ENCODE measurements around the gene CELA2A. TPM values are rescaled to one million over a fixed set of nuclear protein-coding genes. Genes with fewer than 3 reads are reported as not detected.

CELA2A gene
- total RNA-seq, 4 donors from 2014 or later = not detected

GRCh38 chr1:15420853-15421465, 35.6 kb upstream of the CELA2A start:
- intact Hi-C loops (cut with DNase I; ENCODE audit: low total_unique reads) = loop anchor here (10.0 kb wide), 1 partner anchor 296 kb away; no protein-coding TSS in a partner anchor
- TF ChIP-seq POLR2A (IDR thresholded peaks at IDR 0.05) = no peak
- TF ChIP-seq CTCF (IDR thresholded peaks at IDR 0.05) = no peak
- no peak for DNase-seq (ENCODE audit: low spot score in 2 of 2)
- 90 to 94% methylated on average over 7 to 8 of the region's 8 CpGs for WGBS, 2 donors
- H3K4me3 ChIP-seq (ENCODE audit: low read depth, poor library complexity, severe bottlenecking) = no peak overlapping the region

GRCh38 chr1:15422871-15423270, 33.7 kb upstream of the CELA2A start:
- 96 to 100% methylated on average over 5 of the region's 8 CpGs for WGBS, 2 donors
- no peak overlapping the region for H3K4me3 ChIP-seq (ENCODE audit: low read depth, poor library complexity, severe bottlenecking)
- intact Hi-C loops (cut with DNase I; ENCODE audit: low total_unique reads) = loop anchor here (10.0 kb wide), 1 partner anchor 298 kb away; no protein-coding TSS in a partner anchor
- DNase-seq (ENCODE audit: low spot score in 2 of 2) = no peak
- TF ChIP-seq POLR2A (IDR thresholded peaks at IDR 0.05) = no peak
- no peak for TF ChIP-seq CTCF (IDR thresholded peaks at IDR 0.05)

DNA sequence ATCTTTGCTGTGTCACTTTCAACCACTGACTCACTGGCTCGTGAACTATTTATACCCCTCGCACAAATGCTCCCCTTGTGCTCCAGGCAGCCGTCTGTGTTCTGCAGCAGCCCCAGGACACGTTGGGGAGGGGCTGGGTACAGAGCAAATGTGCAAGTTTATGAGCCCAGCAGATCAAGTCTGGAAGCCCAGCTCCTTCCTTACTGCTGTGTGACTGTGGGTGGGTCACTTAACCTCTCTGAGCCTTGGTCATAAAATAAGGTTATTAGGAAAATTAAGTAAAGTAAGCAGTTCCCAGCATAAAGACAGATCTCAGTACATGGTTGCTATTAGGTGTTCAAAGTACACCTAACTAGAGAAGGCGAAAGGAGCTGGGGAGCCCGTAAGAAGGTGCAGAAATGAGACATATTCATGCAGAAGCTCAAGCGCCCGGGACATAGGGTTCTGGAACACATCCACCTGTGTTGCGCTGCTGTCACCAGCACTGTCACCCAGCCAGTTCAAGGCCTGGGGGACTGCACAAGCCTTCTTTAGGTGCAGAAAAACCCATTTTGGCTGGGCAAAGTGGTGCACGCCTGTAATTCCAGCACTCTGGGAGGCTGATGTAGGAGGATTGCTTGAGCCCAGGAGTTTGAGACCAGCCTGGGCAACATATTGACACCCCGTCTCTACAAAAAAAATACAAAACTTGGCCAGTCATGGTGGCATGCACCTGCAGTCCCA, 33.0 kb upstream of the CELA2A start:
- TF ChIP-seq POLR2A (IDR thresholded peaks at IDR 0.05) = no peak
- TF ChIP-seq CTCF (IDR thresholded peaks at IDR 0.05) = no peak
- WGBS, 2 donors = 87 to 91% methylated on average over 11 of the region's 11 CpGs
- intact Hi-C loops (cut with DNase I; ENCODE audit: low total_unique reads) = loop anchor here (10.0 kb wide), 1 partner anchor 299 kb away; no protein-coding TSS in a partner anchor

GRCh38 chr1:15424146-15424667, 32.3 kb upstream of the CELA2A start:
- no peak overlapping the region for H3K4me3 ChIP-seq (ENCODE audit: low read depth, poor library complexity, severe bottlenecking)
- DNase-seq (ENCODE audit: low spot score in 2 of 2) = no peak
- TF ChIP-seq CTCF (IDR thresholded peaks at IDR 0.05) (no peak), POLR2A (IDR thresholded peaks at IDR 0.05) (no peak)
- intact Hi-C loops (cut with DNase I; ENCODE audit: low total_unique reads) = loop anchor here (10.0 kb wide), 1 partner anchor 299 kb away; no protein-coding TSS in a partner anchor
- 63 to 65% methylated on average over 13 of the region's 13 CpGs for WGBS, 2 donors

More for the DNA sequence above, 33.0 kb upstream of the CELA2A start:
- H3K4me3 ChIP-seq (ENCODE audit: low read depth, poor library complexity, severe bottlenecking) = no peak overlapping the region
- DNase-seq (ENCODE audit: low spot score in 2 of 2) = no peak

GRCh38 chr1:15424981-15425380, 31.6 kb upstream of the CELA2A start:
- TF ChIP-seq CTCF (IDR thresholded peaks at IDR 0.05) (no peak), POLR2A (IDR thresholded peaks at IDR 0.05) (no peak)
- intact Hi-C loops (cut with DNase I; ENCODE audit: low total_unique reads) = loop anchor here (10.0 kb wide), 1 partner anchor 300 kb away; no protein-coding TSS in a partner anchor
- H3K4me3 ChIP-seq (ENCODE audit: low read depth, poor library complexity, severe bottlenecking) = no peak overlapping the region
- WGBS, 2 donors = 91 to 96% methylated on average over 5 of the region's 5 CpGs
- DNase-seq (ENCODE audit: low spot score in 2 of 2) = no peak

All from lower leg skin (tissue), 4 donors.